HG03354 (cell line): ENCODE results near the gene NNAT.
"Not testable (repeated sequence)": the region's sequence is repeated elsewhere in the genome, so short reads cannot be mapped to it uniquely, and the experiment has no call there.

Experiments used
- ATAC-seq: cut with Tn5 transposase; IDR thresholded peaks from one replicate; pipeline ENCODE4 v1.9.1; 2021; ENCODE audit warnings: mild to moderate bottlenecking; ENCODE audit not compliant: unreplicated experiment, poor library complexity, severe bottlenecking

Gene NNAT

GRCh38 chr20:37535443-37536132, 14.5 kb downstream of the NNAT start:
- ATAC-seq = no peak

GRCh38 chr20:37537505-37537904, 16.5 kb downstream of the NNAT start:
- ATAC-seq = no peak

GRCh38 chr20:37538003-37538402, 17.0 kb downstream of the NNAT start:
- ATAC-seq = no peak

DNA sequence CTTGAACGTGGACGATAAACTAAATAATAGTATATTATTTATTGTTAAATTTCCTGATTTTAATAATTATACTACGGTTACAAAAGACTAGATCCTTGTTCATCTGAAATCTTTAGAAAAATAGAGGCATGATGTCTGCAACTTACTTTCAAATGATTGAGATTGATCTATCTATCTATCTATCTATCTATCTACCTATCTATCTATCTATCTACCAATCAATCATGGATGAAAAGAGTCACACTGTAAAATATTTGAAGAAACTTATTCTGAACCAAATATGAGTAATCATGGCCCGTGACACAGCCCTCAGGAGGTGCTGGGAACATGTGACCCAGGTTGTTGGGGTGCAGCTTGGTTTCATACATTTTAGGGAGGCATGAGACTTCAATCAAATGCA, 18.4 kb downstream of the NNAT start:
- no peak for ATAC-seq

- ATAC-seq = no peak
Measured at GRCh38 chr20:37540001-37540400, 19.0 kb downstream of the NNAT start.

- not testable (repeated sequence) for ATAC-seq
Measured at GRCh38 chr20:37540838-37541237, 19.8 kb downstream of the NNAT start.

GRCh38 chr20:37541326-37541725, 20.3 kb downstream of the NNAT start:
- ATAC-seq = no peak

GRCh38 chr20:37542281-37542680, 21.2 kb downstream of the NNAT start:
- no peak for ATAC-seq

DNA sequence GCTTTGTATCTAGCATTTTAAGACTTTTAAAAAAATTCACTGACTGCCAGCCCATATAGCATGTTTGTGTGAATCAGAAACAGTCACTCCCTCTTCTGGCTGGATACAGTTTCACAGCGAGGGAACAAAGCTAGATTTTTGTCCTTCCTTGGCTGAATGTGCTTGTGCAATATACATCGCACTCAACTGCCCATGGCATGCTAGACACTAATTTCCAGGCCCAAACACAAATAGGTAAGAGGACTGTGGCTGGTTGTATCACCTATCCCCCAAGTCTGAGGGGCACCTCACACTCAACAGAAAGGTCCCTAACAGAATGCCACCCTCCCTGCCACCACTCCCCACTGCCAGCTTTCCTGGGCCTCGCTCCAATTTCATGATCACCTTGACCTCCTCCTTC, 22.8 kb downstream of the NNAT start:
- ATAC-seq = no peak

GRCh38 chr20:37544386-37544785, 23.3 kb downstream of the NNAT start:
- no peak for ATAC-seq

- ATAC-seq = no peak
Measured at GRCh38 chr20:37545516-37545915, 24.5 kb downstream of the NNAT start.

GRCh38 chr20:37547912-37548311, 26.9 kb downstream of the NNAT start:
- ATAC-seq = no peak

DNA sequence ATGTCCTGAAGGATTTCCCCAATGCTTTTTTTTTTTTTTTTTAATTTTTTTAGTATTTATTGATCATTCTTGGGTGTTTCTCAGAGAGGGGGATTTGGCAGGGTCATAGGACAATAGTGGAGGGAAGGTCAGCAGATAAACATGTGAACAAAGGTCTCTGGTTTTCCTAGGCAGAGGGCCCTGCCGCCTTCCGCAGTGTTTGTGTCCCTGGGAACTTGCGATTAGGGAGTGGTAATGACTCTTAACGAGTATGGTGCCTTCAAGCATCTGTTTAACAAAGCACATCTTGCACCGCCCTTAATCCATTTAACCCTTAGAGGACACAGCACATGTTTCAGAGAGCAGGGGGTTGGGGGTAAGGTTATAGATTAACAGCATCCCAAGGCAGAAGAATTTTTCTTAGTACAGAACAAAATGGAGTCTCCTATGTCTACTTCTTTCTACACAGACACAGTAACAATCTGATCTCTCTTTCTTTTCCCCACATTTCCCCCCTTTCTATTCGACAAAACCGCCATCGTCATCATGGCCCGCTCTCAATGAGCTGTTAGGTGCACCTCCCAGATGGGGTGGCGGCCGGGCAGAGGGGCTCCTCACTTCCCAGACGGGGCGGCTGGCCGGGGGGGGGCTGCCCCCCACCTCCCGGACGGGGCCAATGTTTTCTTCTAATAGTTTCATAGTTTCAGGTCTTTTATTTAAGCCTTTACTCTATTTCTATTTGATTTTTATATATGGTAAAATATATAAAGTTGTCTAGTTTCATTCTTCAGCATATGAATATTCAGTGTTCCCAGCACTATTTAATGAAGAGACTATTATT, 29.3 kb downstream of the NNAT start:
- ATAC-seq = not testable (repeated sequence)

GRCh38 chr20:37551660-37552059, 30.6 kb downstream of the NNAT start:
- not testable (repeated sequence) for ATAC-seq

DNA sequence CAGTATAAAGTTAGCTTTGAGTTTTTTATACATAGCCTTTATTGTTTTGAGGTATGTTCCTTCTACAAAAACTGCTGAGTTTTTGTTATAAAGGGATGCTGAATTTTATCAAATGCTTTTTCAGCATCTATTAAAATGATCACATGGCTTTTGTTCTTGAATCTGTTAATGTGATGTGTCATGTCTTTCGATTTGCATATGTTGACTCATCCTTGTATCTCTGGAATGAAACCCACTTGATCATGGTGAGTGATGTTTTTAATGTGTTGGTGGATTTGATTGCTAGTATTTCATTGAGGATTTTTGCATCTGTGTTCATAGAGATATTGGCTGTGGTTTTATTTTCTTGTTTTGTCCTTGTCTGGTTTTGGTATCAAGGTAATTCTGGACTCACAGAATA, 31.4 kb downstream of the NNAT start:
- ATAC-seq = no peak

GRCh38 chr20:37554721-37555298, 33.8 kb downstream of the NNAT start:
- not testable (repeated sequence) for ATAC-seq

DNA sequence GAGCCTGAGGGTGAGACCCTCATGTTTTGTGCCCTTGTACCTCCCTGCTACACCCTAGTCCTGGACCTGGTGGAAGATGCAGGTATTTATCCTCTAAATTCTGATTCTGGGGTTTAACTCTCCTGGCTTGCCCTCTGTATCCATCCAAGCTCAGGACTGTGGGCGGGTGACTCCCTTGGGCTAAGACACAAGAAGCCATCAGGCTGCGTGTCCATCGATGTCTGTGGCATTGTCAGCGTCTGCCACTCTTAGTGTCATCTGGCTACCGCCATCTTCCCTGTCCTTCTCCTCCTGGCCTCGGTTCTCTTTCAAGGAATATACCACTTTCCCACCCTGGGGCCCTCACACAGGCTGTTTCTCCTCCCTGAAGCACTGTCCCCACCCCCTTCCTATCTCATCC, 35.5 kb downstream of the NNAT start:
- no peak for ATAC-seq

GRCh38 chr20:37558306-37558705, 37.3 kb downstream of the NNAT start:
- no peak for ATAC-seq

DNA sequence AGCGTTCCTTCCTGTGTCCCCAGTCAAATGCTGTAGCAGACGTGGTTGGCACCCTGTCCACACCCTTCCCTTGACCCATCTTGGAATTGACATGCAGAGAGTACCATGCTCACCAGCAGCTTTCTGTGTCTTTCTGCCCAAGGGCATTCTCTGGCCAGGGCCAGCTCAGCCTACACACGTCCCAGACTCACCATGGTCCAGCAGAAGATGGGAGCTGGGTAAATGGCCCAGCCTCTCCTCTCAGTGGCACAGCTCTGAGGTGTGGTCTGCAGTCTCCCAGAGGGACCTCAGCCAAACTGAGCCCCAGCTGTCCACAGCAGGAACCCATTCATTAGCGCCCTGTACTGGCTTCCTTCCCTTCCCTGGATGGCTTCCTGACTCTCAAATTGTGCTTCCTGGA, 37.7 kb downstream of the NNAT start:
- no peak for ATAC-seq

- no peak for ATAC-seq
Measured at GRCh38 chr20:37559312-37560027, 38.4 kb downstream of the NNAT start.
